CD14-positive monocyte (primary cell): ENCODE results near the gene KCNAB1. TPM values are rescaled to one million over a fixed set of nuclear protein-coding genes. Genes with fewer than 3 reads are reported as not detected.

Source experiments
- DNase-seq, 3 donors: peaks; one replicate each; pipeline ENCODE4 v3.0.0-alpha.2; 2011 to 2022
- H2AFZ ChIP-seq: 2 replicates; pipeline ENCODE4 v1.6.0; 2012; ENCODE audit warnings: mild to moderate bottlenecking, low read depth, low read length, inconsistent platforms; ENCODE audit not compliant: insufficient read depth, poor library complexity, severe bottlenecking
- H3K27ac ChIP-seq, 2 donors: 1 replicate in 1 of 2; 2 replicates in 1 of 2; pipeline ENCODE4 v1.5.1; 2012 to 2013; ENCODE audit warnings: low read length in 2 of 2, control low read depth in 1 of 2, inconsistent platforms in 1 of 2, low read depth in 1 of 2, mild to moderate bottlenecking in 1 of 2
- H3K27me3 ChIP-seq, 2 donors: one replicate each; pipeline versions ENCODE4 v1.6.0 to v1.6.1; 2011 to 2013; ENCODE audit warnings: low read length in 2 of 2; ENCODE audit not compliant: control insufficient read depth in 2 of 2, insufficient read depth in 2 of 2
- H3K36me3 ChIP-seq, 2 donors: replicated peaks in 1 of 2; 1 replicate in 1 of 2; 2 replicates in 1 of 2; pipeline versions ENCODE4 v1.5.1 to v1.6.1; 2012 to 2013; ENCODE audit warnings: low read length in 2 of 2, control low read depth in 1 of 2, inconsistent platforms in 1 of 2, mild to moderate bottlenecking in 1 of 2; ENCODE audit not compliant: insufficient read depth in 2 of 2, control insufficient read depth in 1 of 2
- H3K4me1 ChIP-seq, 2 donors: 1 replicate in 1 of 2; 2 replicates in 1 of 2; pipeline versions ENCODE4 v1.5.1 to v1.6.1; 2012 to 2013; ENCODE audit warnings: low read length in 2 of 2, control low read depth in 1 of 2, inconsistent platforms in 1 of 2, mild to moderate bottlenecking in 1 of 2, moderate library complexity in 1 of 2; ENCODE audit not compliant: insufficient read depth in 2 of 2, control insufficient read depth in 1 of 2
- H3K4me2 ChIP-seq: replicated peaks from 2 replicates; pipeline ENCODE3; 2012; ENCODE audit warnings: low read length, moderate library complexity, mild to moderate bottlenecking; ENCODE audit not compliant: poor library complexity, severe bottlenecking; ENCODE audit errors: extremely low read depth
- H3K4me3 ChIP-seq, 3 experiments: fragments of 200-600 bp in 1 of 3; sonication (generic) in 1 of 3; replicated peaks in 1 of 3; 1 replicate in 2 of 3; 2 replicates in 1 of 3; pipeline ENCODE4 v1.5.1; 2011 to 2013; ENCODE audit warnings: low read length in 3 of 3, mild to moderate bottlenecking in 3 of 3, control low read depth in 2 of 3, low read depth in 2 of 3, inconsistent platforms in 1 of 3, moderate library complexity in 1 of 3
- H3K79me2 ChIP-seq: 2 replicates; pipeline ENCODE4 v1.6.0; 2012; ENCODE audit warnings: mild to moderate bottlenecking, control low read depth, inconsistent platforms, low read length, moderate library complexity; ENCODE audit not compliant: insufficient read depth
- H3K9ac ChIP-seq: 2 replicates; pipeline ENCODE4 v1.6.0; 2017; ENCODE audit warnings: low read length, mild to moderate bottlenecking; ENCODE audit not compliant: insufficient read depth, poor library complexity, severe bottlenecking
- H3K9me3 ChIP-seq, 2 donors: replicated peaks in 1 of 2; 1 replicate in 1 of 2; 2 replicates in 1 of 2; pipeline versions ENCODE4 v1.5.1 to v1.6.1; 2012 to 2013; ENCODE audit warnings: low read length in 2 of 2, control low read depth in 1 of 2; ENCODE audit not compliant: control insufficient read depth in 1 of 2, insufficient read depth in 1 of 2
- H4K20me1 ChIP-seq: 2 replicates; pipeline ENCODE4 v1.6.0; 2012; ENCODE audit warnings: mild to moderate bottlenecking, low read length, control low read depth, moderate library complexity; ENCODE audit not compliant: insufficient read depth
- H3K27ac Mint-ChIP-seq, 7 donors: one replicate each; pipeline ENCODE4 v1.8.0; 2020; ENCODE audit warnings: mild to moderate bottlenecking in 7 of 7, mixed read lengths in 7 of 7, moderate library complexity in 6 of 7, inconsistent platforms in 2 of 7
- H3K27me3 Mint-ChIP-seq, 3 donors: one replicate each; pipeline ENCODE4 v1.8.0; 2021 to 2022; ENCODE audit warnings: low read depth in 3 of 3, mild to moderate bottlenecking in 3 of 3, mixed read lengths in 3 of 3, moderate library complexity in 3 of 3, inconsistent platforms in 1 of 3
- H3K36me3 Mint-ChIP-seq, 2 donors: one replicate each; pipeline ENCODE4 v1.8.0; 2020; ENCODE audit warnings: mixed read lengths in 2 of 2, inconsistent platforms in 1 of 2, mild to moderate bottlenecking in 1 of 2
- H3K4me1 Mint-ChIP-seq: one replicate; pipeline ENCODE4 v1.8.0; 2020; ENCODE audit warnings: mild to moderate bottlenecking, mixed read lengths
- H3K4me3 Mint-ChIP-seq, 2 donors: one replicate each; pipeline ENCODE4 v1.8.0; 2020; ENCODE audit warnings: mild to moderate bottlenecking in 2 of 2, mixed read lengths in 2 of 2, moderate library complexity in 1 of 2
- H3K9me3 Mint-ChIP-seq, 7 donors: one replicate each; pipeline ENCODE4 v1.8.0; 2020 to 2022; ENCODE audit warnings: mixed read lengths in 7 of 7, mild to moderate bottlenecking in 6 of 7, moderate library complexity in 6 of 7, inconsistent platforms in 2 of 7
- WGBS: methylation state at CpG from one replicate; pipeline ENCODE4 v1.1.5; 2013; ENCODE audit warnings: missing lambda C conversion rate; ENCODE audit not compliant: insufficient coverage; 5-methylcytosine and 5-hydroxymethylcytosine counted together
- intact Hi-C, 2 donors: fragments of 100-400 bp; cut with micrococcal nuclease; formaldehyde crosslinking; loops; one replicate each; pipeline versions ENCODE4 v1.15.0 to v1.15.1; 2023
- polyA plus RNA-seq, 3 donors: library from polyadenylated mRNA; depleted of rRNA in 1 of 3; unstranded in 2 of 3; stranded (reverse) in 1 of 3; fragments of 300-500 nt in 2 of 3; fragments of >200 nt in 1 of 3; fragmentation: Illumina TruSeq in 2 of 3; gene quantifications; 1 replicate in 2 of 3; 2 replicates in 1 of 3; pipeline ENCODE4 v1.2.3, GENCODE V29; 2012 to 2021
- TF ChIP-seq, protein P1 (sequence below): fragments of 200-600 bp; IDR thresholded peaks from one replicate; pipeline ENCODE4 v1.8.0; 2022; ENCODE audit warnings: antibody characterized with exemption, mild to moderate bottlenecking

Gene KCNAB1
- polyA plus RNA-seq, 3 donors: 0.08 to 0.14 TPM; not detected in 1

DNA sequence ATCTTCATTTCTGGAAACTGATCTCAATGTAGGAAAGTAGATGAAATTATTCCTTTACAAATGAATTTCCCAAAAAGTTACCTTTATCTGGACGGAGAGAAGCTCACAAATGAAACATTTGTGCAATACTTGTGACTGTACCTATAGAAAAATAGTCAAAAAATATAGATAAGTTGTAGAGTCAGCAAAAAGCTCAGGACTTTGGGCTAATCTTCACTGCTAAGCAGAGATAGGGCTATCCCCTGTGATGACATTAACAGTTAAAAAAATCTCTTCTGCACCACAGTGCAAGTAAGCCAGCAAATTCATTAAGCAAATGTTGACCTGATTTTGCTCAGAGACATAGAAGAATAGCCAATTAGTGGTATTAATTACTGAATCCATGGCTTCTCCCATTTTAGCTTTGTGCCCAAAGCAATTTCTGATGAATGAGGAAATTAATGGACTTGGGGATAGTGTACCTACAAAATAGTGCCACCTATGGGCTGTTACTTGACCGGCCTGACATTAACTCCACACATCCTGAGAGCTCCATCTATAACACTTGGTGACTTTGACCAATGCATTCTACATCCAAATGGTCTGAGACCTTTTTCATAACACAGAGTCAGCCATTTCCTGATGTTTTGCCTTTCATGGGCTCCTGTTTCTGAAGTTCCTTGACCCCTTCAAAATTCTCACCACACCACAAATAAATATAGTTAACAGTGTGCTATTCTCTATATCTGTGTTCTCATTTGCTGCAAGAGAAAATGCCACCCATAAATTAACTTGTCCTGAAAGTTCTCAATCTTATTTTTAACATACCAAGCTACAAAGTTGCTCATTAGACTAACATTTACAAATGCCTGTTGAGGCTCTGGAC is 329.6 kb downstream of the KCNAB1 start:
- Mint-ChIP-seq H3K27me3 (peaks cover 0 to 6% (median 2%) of the 10 kb centered on the region in 3 donors), H3K4me1 (peaks cover 20% of the 10 kb centered on the region), H3K4me3 (no peak overlapping the region), H3K9me3 (peaks cover 0 to 2% (median 0%) of the 10 kb centered on the region in 7 donors), H3K36me3 (no peaks in the 10 kb centered on the region), H3K27ac (no peak overlapping the region)
- H3K27ac ChIP-seq: no peak overlapping the region
- H3K4me3 ChIP-seq: no peak overlapping the region
- H4K20me1 ChIP-seq: no peaks in the 10 kb centered on the region
- H3K27me3 ChIP-seq: no peaks in the 10 kb centered on the region
- DNase-seq: peak in 1 of 3 donors; percentile 10
- peaks cover 16 to 19% of the 10 kb centered on the region in 2 donors for H3K4me1 ChIP-seq
- H2AFZ ChIP-seq: no peak overlapping the region
- H3K4me2 ChIP-seq: no peak overlapping the region
- H3K79me2 ChIP-seq: no peaks in the 10 kb centered on the region
- H3K9ac ChIP-seq: no peak overlapping the region
- intact Hi-C loops: no loop called here
- no peaks in the 10 kb centered on the region for H3K9me3 ChIP-seq
- no peaks in the 10 kb centered on the region for H3K36me3 ChIP-seq
- 14% methylated on average over 1 of the region's 2 CpGs for WGBS
- TF ChIP-seq, protein P1, sequence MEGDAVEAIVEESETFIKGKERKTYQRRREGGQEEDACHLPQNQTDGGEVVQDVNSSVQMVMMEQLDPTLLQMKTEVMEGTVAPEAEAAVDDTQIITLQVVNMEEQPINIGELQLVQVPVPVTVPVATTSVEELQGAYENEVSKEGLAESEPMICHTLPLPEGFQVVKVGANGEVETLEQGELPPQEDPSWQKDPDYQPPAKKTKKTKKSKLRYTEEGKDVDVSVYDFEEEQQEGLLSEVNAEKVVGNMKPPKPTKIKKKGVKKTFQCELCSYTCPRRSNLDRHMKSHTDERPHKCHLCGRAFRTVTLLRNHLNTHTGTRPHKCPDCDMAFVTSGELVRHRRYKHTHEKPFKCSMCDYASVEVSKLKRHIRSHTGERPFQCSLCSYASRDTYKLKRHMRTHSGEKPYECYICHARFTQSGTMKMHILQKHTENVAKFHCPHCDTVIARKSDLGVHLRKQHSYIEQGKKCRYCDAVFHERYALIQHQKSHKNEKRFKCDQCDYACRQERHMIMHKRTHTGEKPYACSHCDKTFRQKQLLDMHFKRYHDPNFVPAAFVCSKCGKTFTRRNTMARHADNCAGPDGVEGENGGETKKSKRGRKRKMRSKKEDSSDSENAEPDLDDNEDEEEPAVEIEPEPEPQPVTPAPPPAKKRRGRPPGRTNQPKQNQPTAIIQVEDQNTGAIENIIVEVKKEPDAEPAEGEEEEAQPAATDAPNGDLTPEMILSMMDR: peak; percentile 65

- Mint-ChIP-seq H3K4me3 (no peak overlapping the region), H3K9me3 (peaks cover 0 to 2% (median 0%) of the 10 kb centered on the region in 7 donors), H3K4me1 (peaks cover 5% of the 10 kb centered on the region), H3K27ac (no peak overlapping the region), H3K27me3 (peaks cover 0 to 5% (median 3%) of the 10 kb centered on the region in 3 donors), H3K36me3 (no peaks in the 10 kb centered on the region)
- Histone ChIP-seq H3K9me3 (no peaks in the 10 kb centered on the region), H3K9ac (no peak overlapping the region), H3K79me2 (no peaks in the 10 kb centered on the region), H3K36me3 (no peaks in the 10 kb centered on the region), H3K27ac (no peak overlapping the region), H2AFZ (no peak overlapping the region), H3K4me3 (no peak overlapping the region), H3K4me2 (no peak overlapping the region), H3K27me3 (no peaks in the 10 kb centered on the region), H4K20me1 (no peaks in the 10 kb centered on the region), H3K4me1 (peaks cover 0 to 8% of the 10 kb centered on the region in 2 donors)
- intact Hi-C loops: no loop called here
- TF ChIP-seq, protein P1: no peak
- DNase-seq: no peak
- no CpG with 5 or more reads among the region's 4 CpGs for WGBS
Measured at GRCh38 chr3:156455839-156456238, 335.5 kb downstream of the KCNAB1 start.
